GM11168 (cell line): ENCODE results near the gene SLC8A3.

ENCODE experiments used
- in situ Hi-C: fragments of 300-500 bp; cut with MboI; formaldehyde crosslinking; loops from one replicate; pipeline ENCODE4 v1.12.0; 2022; ENCODE audit warnings: low sequenced_read_pairs; ENCODE audit not compliant: unreplicated experiment

SLC8A3 gene

DNA sequence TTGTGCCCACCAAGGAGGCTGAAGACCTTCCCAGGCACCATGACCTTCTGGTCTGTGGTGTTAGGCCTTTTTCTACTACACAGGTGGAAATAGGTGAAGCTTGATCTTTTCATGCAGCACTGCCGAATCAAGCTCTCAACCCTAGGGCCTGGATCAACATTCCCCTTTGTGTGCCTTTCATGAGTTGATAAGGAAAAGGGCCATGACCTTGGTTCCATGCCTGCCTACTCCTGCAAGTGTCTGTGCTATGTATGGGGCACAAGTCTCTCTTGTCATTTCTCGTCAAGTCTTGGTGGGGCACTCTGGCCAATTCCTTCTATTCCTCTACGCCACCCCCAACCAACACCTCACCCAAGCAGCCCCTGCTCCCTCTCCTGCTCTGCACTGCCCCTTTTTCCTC, 154.5 kb downstream of the SLC8A3 start:
- in situ Hi-C loops, result loop anchor here (25.0 kb wide), 1 partner anchor 447 kb away; no protein-coding TSS in a partner anchor

GRCh38 chr14:70033561-70033960, 155.2 kb downstream of the SLC8A3 start:
- in situ Hi-C loops, result loop anchor here (25.0 kb wide), 1 partner anchor 446 kb away; no protein-coding TSS in a partner anchor

- in situ Hi-C loops, result loop anchor here (25.0 kb wide), 1 partner anchor 446 kb away; no protein-coding TSS in a partner anchor
Observed at GRCh38 chr14:70033116-70033515, 155.6 kb downstream of the SLC8A3 start.

- in situ Hi-C loops, result loop anchor here (25.0 kb wide), 1 partner anchor 445 kb away; no protein-coding TSS in a partner anchor
Observed at GRCh38 chr14:70032447-70032846, 156.3 kb downstream of the SLC8A3 start.

DNA sequence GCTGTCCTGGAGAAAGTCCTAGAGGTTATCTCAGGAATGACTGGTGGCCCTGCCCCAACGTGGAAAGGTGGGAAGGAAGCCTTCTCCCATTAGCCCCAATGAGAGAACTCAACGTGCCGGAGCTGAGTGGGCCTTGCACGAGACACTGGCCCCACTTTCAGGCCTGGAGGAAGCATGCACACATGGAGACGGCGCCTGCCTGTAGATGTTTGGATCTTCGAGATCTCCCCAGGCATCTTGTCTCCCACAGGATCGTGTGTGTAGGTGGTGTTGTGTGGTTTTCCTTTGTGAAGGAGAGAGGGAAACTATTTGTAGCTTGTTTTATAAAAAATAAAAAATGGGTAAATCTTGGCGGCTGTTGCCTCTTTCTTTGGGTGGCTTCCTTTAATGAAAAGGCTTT, 156.7 kb downstream of the SLC8A3 start:
- in situ Hi-C loops, result loop anchor here (25.0 kb wide), 1 partner anchor 445 kb away; no protein-coding TSS in a partner anchor

DNA sequence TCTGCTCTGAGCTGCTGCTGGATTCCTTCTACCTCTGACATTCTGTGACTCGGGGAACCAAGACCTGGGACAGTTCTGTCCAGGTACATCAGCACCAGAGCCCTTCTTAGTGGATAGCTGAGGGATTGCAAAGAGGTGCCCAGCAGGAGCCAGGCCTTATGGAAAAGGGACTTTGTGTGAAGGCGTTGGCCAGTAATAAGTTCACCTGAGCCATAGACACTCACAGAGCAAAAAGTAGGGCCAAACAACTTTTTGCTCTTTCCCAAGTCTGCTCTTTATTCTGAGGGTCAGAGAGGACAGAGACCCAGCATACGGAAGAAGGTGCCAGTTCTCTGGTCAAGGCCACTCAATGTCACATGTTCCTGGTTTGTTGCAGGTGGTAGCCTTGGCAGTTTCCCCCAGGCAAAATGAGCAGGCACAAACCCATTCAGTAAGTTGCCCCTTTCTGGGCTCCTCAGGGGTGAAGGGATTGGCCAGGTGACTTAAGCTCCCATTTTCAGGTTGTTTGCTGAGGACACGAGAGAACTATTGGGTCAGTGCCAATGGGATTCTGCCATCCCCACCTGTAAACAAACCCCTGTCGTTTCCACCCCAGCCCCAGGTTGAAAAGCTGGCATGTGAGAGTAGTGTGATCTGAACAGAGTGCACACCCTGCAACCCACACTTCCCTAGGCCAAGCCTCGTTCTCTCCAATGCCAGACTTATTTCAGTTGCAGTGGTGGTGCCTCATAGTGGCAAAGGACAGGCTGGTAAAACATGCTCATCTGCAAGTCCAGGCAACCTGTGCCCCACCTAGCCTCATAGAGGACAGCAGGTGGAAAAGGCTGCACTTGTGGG, 159.2 kb downstream of the SLC8A3 start:
- in situ Hi-C loops, result loop anchor here (5.0 to 25.0 kb wide), 2 partner anchors 207 to 442 kb away; no protein-coding TSS in a partner anchor

DNA sequence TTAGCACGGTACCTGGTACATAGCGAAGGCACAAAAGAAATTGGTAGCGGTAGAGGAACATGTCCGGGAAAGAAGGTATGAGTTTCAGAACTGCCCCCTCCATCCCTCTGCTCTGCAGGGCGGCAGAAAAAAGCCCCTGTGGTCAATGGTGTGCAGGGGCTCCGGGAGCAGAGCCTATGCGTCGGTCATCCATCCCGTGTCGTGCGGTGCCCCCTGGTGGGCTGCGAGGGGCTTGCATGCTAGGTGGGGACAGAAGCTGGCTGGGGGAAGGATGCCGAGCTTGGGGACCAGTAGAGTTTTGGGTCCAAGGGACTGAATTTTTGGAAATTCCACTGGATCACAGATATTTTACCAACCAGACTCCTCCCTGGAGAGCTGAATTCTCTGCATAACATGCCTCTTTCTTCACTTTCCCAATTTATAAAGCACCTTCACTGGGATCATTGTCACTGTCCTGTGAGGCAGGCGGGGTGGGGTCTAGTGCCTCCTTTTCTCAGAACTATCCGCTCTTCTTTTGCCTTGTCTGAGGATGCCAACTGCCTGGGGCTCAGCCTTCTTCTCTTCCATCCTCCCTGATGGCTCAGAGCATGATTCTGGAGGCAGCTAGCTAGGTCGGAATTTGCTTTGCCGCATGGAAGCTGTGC, 160.8 kb downstream of the SLC8A3 start:
- in situ Hi-C loops, result loop anchor here (5.0 to 25.0 kb wide), 2 partner anchors 206 to 441 kb away; no protein-coding TSS in a partner anchor

GRCh38 chr14:70023871-70024270, 164.9 kb downstream of the SLC8A3 start:
- in situ Hi-C loops, result no loop called here

DNA sequence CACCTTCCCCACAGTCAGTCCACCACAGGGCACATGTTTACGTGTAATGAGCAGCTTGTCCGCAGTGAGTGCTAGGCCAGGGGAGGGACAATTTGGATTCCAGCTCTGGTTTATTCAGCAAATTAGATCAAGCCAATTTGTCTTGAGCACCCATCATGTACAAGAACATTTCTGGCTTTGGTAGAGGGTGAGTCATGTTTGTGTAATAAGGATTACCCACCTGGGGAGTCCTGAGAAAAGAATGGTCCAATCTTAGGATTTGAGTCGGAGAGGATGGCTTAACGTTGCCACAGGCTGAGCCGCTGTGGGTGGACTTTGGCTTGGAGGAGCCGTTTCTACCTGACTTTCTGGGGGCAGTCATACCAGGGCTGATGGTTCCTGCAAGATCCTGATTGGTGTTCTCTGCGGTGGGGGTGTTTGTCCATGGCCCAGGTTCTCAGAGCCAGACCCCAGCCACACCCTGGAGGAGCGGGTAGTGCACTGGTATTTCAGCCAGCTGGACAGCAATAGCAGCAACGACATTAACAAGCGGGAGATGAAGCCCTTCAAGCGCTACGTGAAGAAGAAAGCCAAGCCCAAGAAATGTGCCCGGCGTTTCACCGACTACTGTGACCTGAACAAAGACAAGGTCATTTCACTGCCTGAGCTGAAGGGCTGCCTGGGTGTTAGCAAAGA, 165.8 kb downstream of the SLC8A3 start:
- in situ Hi-C loops, result no loop called here

DNA sequence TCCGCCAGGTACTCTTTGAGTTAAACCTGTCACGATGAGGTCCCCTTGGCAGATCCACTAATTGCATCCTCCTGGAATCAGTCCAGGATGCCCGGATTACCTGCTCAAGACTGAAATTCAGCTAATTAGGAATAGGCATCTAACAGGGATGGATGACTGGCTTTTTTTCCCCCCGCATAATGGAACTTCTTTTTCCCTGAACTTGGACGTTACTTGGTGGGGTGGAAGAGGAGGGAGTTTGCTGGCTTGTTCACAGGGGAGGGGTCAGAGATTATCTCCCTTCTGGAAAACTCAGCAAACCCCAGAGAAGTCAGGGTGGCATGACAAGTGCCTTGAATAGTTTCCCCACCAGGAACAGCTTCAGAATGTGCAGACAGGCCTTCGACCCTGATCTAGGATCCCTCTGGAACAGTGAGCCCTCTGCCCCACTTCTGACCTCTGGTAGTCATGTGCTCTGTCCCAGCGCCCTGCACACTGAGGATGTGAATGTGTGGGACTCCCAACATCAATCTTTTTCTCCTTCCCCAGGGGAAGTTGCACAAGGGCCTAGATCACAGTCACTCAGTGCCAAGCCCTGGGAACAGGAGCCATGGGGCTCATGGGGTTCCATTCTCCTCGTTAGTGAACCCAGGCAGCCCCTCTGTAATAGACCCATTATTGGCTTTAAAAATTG, 167.1 kb downstream of the SLC8A3 start:
- in situ Hi-C loops, result no loop called here

- in situ Hi-C loops, result no loop called here
Observed at GRCh38 chr14:70020352-70021170, 168.2 kb downstream of the SLC8A3 start.

GRCh38 chr14:70019695-70020094, 169.1 kb downstream of the SLC8A3 start:
- in situ Hi-C loops, result no loop called here

- in situ Hi-C loops, result no loop called here
Observed at GRCh38 chr14:70018713-70019211, 170.0 kb downstream of the SLC8A3 start.

DNA sequence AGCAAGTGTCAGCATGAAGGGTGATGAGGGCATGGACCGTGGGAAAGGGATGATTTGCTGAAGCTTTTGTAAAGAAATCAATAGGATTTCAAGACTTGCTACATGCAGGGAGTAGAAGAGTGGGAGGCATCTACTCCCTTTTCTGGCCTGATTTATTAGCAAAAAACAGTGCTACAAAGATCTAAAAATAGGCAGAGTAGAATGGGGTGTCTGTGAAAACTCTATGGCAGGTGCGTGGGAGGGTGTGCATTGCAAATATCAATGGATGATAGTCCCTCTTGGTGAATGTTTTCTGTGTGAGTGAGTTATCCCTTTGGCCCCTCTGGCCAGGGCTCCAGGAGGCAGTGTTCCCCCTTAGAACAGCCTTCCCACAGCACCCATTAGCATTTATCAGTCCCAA, 170.5 kb downstream of the SLC8A3 start:
- in situ Hi-C loops, result no loop called here

DNA sequence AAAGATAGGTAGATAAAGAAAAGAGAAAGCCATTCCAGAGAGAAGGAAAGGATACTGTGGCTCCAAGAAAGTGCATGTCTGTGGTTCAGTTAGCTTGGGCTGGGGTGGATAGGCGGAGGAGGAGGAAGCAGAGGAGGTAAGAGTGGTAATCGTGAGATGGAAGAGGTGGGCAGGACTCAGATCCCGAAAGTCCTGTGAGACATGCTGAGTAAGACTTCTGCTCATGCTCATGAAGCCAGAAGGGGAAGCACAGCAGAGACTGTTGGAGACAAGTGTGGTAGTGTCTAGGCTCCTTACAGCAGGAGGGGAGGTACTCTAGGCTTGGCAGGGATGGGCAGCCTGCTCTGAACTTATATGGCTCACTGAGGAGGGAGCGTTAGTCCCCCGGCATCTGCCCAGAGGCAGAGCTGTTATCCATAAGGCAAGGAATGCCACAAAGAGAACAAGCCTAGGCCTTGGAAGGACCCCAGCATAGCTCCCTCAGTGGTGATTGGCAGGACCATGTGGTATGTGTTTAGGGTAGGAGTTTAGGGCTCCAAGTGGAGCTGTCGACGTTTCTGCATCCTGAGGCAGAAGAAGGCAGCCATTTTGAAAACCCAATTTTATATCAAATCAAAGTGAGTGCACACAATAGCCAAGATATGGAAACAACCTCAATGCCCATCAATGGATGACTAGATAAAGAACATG, 174.2 kb downstream of the SLC8A3 start:
- in situ Hi-C loops, result no loop called here

DNA sequence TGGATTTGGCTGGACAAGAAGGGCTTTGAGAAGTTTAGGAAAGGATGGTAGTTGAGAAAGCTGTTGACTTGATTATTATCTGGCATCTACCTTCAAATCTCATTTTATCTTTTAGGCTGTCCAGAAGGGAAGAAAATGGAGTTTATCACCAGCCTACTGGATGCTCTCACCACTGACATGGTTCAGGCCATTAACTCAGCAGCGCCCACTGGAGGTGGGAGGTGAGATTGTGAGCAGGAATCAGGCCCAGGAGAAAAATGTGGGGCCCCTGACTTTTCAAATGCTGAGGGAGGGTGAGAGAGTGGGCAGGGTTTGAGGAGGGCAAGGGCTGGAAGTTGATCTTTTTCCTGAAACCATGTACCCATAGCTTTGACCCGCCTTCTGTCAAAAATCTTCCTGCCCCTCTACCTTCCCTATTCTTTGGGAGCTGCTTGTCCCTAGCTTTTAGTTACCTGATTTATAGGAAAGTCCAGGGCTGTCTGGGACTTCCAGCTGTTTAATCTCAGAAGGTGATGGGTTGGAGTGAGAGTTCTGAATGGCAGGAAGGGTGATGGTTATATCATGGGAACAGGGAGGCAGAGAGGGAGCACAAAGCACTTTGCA, 175.4 kb downstream of the SLC8A3 start:
- in situ Hi-C loops, result no loop called here

GRCh38 chr14:70011708-70012107, 177.0 kb downstream of the SLC8A3 start:
- in situ Hi-C loops, result no loop called here

DNA sequence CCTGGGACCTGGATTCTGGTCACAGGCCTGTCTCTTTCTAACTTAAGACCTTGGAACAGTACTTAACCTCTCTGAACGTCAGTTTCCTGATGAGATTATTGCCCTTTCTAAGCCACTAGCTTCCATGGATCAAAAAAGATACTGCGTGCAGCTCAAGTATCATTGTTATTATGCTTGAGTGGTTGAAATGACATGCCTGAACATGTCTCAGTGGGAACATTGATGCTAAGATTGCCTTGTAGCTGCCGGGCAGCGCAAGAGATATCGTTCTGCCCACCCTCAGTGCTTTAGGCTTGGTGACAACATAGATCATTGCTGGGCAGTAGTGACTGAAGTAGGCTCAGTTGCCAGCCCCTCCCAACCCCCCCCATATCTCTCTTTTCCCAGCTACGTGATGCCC, 177.7 kb downstream of the SLC8A3 start:
- in situ Hi-C loops, result no loop called here
